Upper lobe of left lung (tissue), 4 donors: ENCODE data around the gene AKAP6.

Experiments
- EP300 ChIP-seq, 4 donors: sonication (generic); formaldehyde crosslinking; IDR thresholded peaks; one replicate each; pipeline ENCODE4 v1.5.1; 2017; ENCODE audit warnings: antibody characterized with exemption in 4 of 4, control low read depth in 2 of 4
- POLR2A ChIP-seq, 4 donors: fragments of 450-650 bp; IDR thresholded peaks; one replicate each; pipeline ENCODE4 v1.5.1; 2016 to 2017; ENCODE audit warnings: antibody characterized with exemption in 4 of 4, mild to moderate bottlenecking in 2 of 4
- POLR2AphosphoS5 ChIP-seq, 2 donors: sonication (generic); formaldehyde crosslinking; IDR thresholded peaks; one replicate each; pipeline ENCODE4 v1.5.1; 2017; ENCODE audit warnings: antibody characterized with exemption in 2 of 2
- TF ChIP-seq, protein P1 (sequence below), 6 experiments: fragments of 450-650 bp in 4 of 6; fragments of 200-600 bp in 2 of 6; sonication (generic) in 2 of 6; IDR thresholded peaks; one replicate each; pipeline ENCODE4 v1.5.1; 2016 to 2019; ENCODE audit warnings: antibody characterized with exemption in 6 of 6

GRCh38 chr14:32596390-32596789 lies 267.3 kb downstream of the AKAP6 start:
- no peak for TF ChIP-seq POLR2AphosphoS5 (IDR thresholded peaks at IDR 0.05)
- TF ChIP-seq, protein P1, sequence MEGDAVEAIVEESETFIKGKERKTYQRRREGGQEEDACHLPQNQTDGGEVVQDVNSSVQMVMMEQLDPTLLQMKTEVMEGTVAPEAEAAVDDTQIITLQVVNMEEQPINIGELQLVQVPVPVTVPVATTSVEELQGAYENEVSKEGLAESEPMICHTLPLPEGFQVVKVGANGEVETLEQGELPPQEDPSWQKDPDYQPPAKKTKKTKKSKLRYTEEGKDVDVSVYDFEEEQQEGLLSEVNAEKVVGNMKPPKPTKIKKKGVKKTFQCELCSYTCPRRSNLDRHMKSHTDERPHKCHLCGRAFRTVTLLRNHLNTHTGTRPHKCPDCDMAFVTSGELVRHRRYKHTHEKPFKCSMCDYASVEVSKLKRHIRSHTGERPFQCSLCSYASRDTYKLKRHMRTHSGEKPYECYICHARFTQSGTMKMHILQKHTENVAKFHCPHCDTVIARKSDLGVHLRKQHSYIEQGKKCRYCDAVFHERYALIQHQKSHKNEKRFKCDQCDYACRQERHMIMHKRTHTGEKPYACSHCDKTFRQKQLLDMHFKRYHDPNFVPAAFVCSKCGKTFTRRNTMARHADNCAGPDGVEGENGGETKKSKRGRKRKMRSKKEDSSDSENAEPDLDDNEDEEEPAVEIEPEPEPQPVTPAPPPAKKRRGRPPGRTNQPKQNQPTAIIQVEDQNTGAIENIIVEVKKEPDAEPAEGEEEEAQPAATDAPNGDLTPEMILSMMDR (IDR thresholded peaks at IDR 0.05) = no peak
- TF ChIP-seq POLR2A (IDR thresholded peaks at IDR 0.05) = no peak
- no peak for TF ChIP-seq EP300 (IDR thresholded peaks at IDR 0.05)
